GM19099 (cell line): ENCODE results near the gene CACNA1A.

Source experiments
- POLR2A ChIP-seq: IDR thresholded peaks from 3 replicates; pipeline ENCODE4 v1.6.1; 2011; ENCODE audit warnings: low read depth; ENCODE audit not compliant: insufficient read length; ENCODE audit errors: extremely low read depth

CACNA1A gene

DNA sequence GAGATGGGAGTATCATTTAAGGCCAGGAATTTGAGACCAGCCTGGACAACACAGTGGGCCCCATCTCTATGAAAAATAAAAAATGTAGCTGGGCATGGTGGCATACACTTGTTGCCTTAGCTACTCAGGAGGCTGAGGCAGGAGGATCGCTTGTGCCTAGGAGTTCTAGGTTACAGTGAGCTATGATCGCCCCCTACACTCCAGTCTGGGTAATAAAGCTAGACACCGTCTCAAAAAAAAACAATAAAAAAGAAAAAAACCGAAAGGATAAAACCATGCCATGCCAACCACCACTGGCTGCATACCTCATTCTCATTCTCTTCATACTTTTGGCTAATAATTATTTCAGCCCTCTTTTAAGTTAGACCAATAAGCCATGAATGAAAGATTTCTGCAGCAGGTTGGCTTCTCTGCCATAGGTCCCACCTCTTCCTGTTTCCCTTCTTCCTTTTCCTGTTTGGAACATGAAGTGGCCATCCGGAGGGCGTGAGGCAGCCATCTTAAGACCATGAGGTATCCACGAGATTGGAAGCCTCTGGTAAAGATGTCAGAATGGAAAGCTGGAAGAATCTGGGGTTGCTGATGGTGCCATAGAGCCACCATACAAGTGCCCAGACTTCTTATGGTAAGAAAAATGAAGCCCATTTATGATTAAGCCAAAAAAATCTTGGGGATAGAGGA is 171.3 kb downstream of the CACNA1A start:
- TF ChIP-seq POLR2A, result no peak

GRCh38 chr19:13330285-13330684 is 176.0 kb downstream of the CACNA1A start:
- no peak for TF ChIP-seq POLR2A

DNA sequence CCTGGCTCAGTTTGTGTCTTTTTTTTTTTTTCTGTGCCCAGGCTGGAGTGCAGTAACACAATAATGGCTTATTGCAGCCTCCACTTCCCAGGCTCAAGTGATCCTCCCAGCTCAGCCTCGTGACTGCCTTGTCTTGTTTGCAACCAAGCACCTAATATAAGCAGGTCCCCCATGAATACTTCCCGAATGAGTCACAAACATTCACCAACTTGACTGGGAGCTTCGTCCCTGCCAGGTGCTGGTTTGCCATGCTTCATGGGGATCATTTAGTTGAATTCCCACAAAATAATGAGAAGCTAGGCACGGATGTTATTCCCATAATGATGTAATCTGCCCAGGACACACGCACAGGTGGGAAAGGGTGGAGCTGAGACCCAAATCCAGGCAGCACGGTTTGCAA is 176.5 kb downstream of the CACNA1A start:
- no peak for TF ChIP-seq POLR2A

DNA sequence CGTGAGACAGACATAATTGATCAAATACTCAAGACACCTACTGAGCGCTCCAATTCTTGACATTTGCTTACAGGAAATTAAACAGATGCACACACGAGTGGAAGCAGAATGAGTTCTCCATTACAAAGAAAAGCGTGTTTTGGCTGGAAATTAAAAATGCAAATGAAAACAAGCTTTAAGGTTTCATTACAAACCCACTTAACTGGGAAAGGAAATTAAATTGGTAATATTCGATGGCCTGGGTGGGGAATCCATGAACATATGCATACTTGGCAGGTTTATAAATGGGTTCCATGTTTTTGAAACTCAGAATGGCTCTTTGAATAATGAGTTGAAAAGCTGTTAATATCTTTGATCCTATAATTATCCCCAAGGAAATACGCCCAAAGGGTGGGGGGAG is 178.0 kb downstream of the CACNA1A start:
- no peak for TF ChIP-seq POLR2A

DNA sequence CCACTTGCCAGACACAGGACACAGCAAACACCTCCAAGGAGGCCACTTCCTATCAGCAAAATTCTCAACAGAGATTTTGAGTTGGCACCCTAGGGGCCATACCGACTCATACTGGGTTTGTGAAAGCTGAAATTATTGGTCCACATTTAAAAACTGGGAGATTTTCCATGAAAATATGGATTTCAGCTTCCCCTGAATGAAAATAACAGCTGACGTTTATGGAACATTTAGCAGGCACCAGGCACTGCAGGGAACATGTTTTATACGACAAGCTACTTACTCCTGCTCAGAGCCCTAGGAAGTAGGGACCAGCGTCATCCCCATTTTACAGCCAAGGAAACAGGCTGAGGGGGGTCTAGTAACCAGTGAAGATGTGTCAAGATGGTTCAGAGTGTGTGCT is 186.8 kb downstream of the CACNA1A start:
- no peak for TF ChIP-seq POLR2A

- no peak for TF ChIP-seq POLR2A
Measured at GRCh38 chr19:13318190-13318589, 188.1 kb downstream of the CACNA1A start.

DNA sequence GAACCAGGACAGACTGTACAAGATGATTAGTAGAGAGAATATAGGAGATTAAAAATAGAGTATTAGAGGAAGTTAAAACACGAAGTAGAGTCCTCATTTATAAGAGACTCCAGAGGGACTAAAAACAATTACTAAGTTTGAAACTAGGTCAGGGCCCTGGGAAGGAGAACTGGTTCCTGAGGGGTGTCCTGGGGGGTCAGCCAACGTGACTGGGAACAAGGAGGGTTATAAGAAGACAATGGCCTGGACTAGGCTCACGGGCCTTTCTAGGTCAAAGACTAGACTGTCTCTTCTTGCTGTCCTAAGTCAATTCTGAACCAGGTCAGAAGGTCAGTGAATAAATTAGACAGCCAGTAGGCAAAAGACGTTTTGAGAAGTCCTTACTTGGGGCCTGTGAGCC is 190.8 kb downstream of the CACNA1A start:
- no peak for TF ChIP-seq POLR2A

DNA sequence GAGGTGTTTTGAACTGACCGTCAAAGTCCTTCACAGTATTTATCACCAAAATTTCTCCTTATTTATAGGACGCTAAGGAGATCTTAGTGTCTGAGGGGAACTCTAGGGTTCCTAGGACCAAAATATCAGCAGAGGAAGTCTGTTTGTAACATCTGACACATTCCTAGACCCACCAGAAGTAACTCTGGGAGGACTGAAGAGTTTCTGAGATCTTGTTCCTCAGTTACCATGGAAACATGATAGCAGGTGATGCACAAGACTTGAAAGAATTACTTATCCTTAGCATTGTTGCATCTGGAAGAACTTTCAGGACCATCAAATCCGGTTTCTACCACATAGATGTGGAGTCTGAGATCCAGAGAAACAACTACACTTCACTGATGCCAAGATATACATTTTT is 191.5 kb downstream of the CACNA1A start:
- no peak for TF ChIP-seq POLR2A

DNA sequence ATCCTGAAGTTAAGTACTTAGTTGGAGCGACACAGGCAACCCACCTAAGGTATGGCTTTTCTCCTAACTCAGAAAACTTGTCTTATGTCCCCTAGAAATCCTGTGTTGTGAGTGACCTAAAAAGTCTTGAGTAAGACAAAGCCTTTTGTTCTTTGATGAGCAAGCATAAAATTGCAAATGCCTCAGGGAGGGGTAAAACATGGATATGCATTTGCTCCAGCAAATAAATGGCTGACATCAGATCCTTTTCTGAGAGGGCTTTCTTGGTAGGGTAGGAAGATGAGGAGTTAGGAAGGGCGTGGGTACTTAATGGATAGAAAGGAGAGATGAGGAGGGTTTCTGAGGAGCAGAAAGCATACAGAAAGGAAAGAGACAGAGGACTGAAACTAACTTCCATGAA is 192.4 kb downstream of the CACNA1A start:
- TF ChIP-seq POLR2A, result no peak

GRCh38 chr19:13309864-13310263 is 196.4 kb downstream of the CACNA1A start:
- no peak for TF ChIP-seq POLR2A

GRCh38 chr19:13303381-13304129 is 202.7 kb downstream of the CACNA1A start:
- TF ChIP-seq POLR2A, result no peak

- no peak for TF ChIP-seq POLR2A
Measured at GRCh38 chr19:13302526-13303270, 203.6 kb downstream of the CACNA1A start.

GRCh38 chr19:13301627-13302334 is 204.5 kb downstream of the CACNA1A start:
- no peak for TF ChIP-seq POLR2A

DNA sequence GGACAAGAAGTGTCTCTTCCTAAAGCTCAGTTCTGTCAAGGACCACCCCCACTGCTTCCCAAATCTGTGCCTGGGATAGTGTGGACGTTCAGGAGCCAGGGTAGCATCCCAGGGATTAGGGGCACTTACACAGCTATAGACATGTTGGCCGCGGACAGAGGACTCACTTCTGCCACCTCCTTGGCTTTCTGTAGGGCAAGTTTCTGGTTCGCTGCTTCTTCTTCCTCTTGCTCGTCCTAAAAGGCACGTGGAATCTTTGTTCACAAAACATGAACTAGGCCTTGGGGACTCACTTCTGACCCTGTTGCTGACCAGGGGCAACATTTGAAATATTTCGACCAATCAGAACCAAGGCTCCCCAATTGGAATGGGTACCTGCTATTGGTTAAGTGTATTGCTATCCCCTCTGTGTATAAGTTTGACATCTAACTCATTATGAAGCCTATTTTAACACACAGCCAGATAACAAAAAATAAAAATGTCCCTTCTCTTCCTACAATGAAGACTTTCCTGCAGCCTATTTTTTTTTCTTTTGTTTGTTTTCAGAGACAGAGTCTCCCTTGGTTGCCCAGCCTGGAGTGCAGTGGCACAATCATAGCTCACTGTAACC is 205.8 kb downstream of the CACNA1A start:
- no peak for TF ChIP-seq POLR2A

DNA sequence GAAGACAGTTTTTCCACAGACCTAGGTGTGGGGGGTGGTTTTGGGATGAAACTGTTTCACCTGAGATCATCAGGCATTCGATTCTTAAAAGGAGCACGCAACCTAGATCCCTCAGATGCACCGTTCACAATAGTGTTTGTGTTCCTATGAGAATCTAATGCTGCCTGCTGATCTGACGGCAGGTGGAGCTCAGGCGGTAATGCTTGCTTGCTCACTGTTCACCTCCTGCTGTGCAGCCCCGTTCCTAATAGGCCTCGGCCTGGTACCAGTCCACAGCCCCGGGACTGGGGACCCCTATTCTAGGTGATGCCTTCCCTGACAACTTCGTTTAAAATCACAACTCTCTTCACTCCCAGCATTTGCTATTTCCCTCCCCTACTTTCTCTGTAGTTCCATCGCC is 206.4 kb downstream of the CACNA1A start:
- TF ChIP-seq POLR2A, result no peak
